HG03378 (cell line): ENCODE measurements around the gene ZSWIM3.

Experiments used
- ATAC-seq: cut with Tn5 transposase; IDR thresholded peaks from one replicate; pipeline ENCODE4 v1.9.1; 2021; ENCODE audit warnings: mild to moderate bottlenecking, moderate library complexity; ENCODE audit not compliant: unreplicated experiment

The ZSWIM3 gene

DNA sequence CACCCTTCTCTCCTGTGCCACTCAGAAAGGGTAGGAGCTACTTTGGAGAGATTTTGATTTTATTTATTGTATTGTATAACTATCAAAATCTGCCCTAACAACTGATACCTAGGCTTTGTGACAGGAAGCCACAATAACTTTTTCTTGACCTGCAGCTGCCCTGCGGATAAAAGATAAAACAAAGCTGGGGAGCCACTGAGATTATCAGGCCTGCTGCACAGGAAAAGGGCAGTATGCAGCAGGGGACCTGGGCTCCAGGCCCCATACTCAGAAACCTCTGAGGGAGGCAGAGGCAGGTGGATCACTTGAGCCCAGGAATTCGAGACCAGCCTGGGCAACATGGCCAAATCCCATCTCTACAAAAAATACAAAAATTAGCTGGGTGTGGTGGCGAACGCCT is 24.8 kb upstream of the ZSWIM3 start:
- no peak for ATAC-seq

- ATAC-seq, result no peak
Measured at GRCh38 chr20:45833030-45833882, 24.2 kb upstream of the ZSWIM3 start, which contains the start of gene SNX21. TSS of gene SNX21 (plus strand) at chr20:45833799. CDS start at chr20:45833920, 121 bp downstream.

GRCh38 chr20:45833883-45834796 is 23.3 kb upstream of the ZSWIM3 start:
- no peak for ATAC-seq

GRCh38 chr20:45834797-45835161 is 22.6 kb upstream of the ZSWIM3 start:
- no peak for ATAC-seq

- no peak for ATAC-seq
Measured at GRCh38 chr20:45835329-45835765, 22.1 kb upstream of the ZSWIM3 start.

- ATAC-seq, result no peak
Measured at GRCh38 chr20:45835825-45836224, 21.6 kb upstream of the ZSWIM3 start.

- ATAC-seq, result no peak
Measured at GRCh38 chr20:45836841-45837240, 20.6 kb upstream of the ZSWIM3 start.

- no peak for ATAC-seq
Measured at GRCh38 chr20:45840700-45841198, 16.7 kb upstream of the ZSWIM3 start.

DNA sequence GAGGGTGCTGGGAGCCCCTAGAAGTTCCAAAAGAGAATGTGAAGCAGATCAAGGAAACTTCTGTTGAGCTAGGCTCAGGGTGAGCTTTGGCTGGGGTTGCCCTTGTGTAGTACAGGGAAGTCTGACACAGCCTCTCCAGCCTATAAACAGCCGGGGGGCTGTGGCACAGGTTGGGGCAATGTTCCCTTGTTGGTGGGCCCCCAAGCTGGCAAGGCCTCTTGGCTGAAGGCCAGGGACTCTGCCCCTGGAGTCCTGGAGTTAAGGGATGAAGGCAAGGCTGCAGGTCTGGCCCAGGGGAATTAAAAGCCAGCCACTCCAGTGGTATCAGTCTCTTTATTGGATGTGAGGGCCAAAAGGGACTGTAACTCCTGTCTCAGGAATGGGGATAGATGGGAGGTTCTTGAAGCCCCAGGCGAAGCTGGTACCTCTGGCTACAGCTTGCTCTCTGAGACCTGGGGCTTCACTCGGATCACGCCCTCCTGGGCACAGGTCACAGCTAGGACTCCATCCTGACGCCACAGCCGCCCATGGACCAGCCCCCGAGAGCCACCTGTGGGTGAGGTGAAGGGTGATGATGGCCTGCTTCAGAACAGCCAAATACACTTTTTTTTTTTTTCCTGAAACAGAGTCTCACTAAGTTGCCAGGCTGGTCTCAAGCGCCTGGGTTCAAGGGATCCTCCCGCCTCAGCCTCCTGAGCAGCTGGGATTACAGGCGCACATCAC is 15.8 kb upstream of the ZSWIM3 start:
- ATAC-seq, result no peak

- peak; percentile 53 for ATAC-seq
Measured at GRCh38 chr20:45842169-45842812, 15.1 kb upstream of the ZSWIM3 start.

GRCh38 chr20:45843506-45843905 is 13.9 kb upstream of the ZSWIM3 start:
- no peak for ATAC-seq

DNA sequence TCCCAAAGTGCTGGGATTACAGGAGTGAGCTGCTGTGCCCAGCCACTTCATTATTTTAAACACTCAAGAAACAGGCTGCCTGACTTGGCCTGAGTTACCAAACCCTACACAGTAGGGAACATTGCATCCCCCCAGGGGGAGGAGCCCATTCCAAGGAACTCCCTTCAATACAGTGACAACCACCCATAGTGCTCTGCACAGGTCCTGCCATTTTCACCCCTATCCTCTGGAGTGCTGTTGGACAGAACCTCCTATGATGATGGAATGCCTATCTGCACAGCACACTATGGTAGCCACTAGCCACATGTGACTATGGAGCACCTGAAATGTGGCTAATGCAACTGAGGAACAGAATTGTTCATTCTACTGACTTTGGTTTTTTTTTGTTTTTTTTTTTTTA is 12.0 kb upstream of the ZSWIM3 start:
- ATAC-seq, result no peak

GRCh38 chr20:45848421-45848820 is 9.0 kb upstream of the ZSWIM3 start:
- ATAC-seq, result no peak

DNA sequence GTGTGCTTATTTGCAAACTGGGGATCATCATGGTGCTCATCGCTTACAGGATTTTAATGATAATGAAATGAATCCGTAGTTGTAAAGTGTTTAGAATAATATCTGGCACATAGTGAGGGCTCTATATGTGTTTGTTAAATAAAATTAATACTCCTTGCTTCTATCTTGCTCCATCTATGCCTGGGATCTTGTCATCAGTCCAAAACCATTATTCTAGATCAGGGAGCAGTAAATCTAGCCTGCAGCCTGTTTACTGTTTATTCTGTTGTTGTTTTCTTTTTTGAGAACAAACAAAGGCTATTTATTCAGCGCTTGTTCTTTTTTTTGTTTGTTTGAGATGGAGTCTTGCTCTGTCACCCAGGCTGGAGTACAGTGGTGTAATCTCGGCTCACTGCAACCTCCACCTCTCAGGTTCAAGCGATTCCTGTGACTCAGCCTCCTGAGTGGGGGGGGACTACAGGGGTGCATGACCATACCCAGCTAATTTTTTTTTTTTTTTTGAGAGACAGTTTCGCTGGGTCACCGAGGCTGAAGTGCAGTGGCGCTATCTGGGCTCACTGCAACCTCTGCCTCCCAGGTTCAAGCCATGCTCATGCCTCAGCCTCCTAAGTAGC is 8.3 kb upstream of the ZSWIM3 start:
- no peak for ATAC-seq

DNA sequence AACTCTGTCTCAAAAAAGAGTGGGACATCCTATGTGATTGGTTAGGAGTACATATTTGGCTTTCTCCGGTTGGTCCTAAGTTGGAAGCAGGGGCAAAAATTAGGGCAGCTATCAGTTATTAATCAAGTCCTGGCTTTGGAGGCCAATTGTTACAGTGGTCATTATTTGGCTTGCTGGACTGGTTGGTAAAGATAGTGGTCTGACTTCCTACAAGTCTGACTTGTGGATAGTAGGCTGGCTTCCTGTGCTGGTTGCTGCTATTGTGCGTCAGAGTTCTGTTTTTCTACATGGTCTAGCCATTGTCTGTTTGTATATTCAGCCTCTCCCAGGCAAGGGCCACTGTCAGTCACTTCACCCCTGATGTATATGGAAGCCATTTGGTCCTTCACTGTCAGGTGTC is 7.2 kb upstream of the ZSWIM3 start:
- no peak for ATAC-seq

DNA sequence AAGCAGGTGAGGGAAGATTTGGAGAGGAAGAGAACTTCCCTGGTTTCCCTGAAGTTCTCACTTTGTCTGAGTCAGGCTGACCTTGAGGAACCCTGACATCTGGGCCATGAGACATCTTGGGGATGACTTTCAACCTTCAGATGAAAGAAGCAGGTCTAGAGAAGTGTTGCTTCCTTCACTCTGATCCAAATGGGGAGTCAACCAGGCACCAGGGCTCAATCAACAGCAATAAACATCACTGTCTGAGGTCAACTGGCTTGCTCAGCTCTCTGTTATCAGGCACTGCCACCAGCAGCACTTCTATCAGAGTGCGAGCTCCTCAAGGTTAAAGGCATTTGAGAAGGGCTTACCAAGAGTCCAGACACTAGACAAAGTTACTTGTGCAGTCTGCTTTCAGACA is 6.5 kb upstream of the ZSWIM3 start:
- ATAC-seq, result no peak

- ATAC-seq, result no peak
Measured at GRCh38 chr20:45851501-45851900, 5.9 kb upstream of the ZSWIM3 start.

DNA sequence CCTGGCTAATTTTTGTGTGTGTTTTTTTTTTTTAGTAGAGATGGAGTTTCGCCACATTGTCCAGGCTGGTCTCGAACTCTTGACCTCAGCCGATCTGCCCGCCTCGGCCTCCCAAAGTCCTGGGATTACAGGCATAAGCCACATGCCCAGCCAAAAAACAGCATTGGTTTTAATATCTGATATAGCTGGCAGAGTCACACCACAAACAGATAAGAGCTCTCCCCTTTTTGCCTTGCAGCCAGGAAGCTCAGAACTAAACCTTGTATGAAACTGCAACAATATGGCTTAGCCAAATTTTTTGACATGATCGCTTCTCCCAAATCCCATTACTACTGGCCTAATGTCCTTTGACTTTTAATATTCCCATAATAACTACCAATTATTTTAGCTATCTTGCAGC is 5.1 kb upstream of the ZSWIM3 start:
- no peak for ATAC-seq

DNA sequence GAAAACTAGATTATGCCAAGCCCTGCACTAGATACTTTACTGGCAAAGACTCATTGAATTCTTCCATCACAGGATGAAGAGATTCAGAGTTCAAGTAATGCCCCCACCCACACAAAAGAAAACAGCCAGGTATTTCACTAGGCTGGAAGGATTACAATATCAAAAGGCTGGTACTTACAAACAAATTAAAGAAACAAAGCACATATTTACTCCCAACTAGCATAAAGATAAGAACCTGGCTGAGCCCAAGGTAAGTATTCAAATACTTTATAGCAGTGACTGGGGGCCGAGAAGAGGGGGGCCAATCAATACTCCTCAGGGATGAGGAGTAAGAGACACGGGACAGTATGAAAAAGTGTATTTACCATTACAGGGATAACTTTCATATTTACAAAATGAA is 3.9 kb upstream of the ZSWIM3 start:
- ATAC-seq, result no peak

DNA sequence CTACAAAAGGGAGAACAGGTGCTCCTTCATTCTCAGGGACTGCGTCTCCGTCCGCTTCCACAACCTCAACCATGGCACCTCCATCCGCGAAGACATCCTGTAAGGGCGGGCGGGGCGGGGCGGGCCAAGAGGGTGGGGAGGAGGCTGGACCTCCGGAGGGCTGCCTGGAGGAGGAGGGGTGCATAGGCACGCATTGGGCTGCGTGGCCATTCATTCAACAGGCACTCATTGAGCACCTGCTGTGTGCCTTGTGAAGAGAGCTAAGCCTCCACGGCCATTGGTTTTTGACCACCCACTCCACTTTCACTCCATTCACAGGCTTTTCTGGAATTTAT is 435 bp downstream of the ZSWIM3 start:
- no peak for ATAC-seq
